Loucy (cell line): Measurements from ENCODE around the gene GSK3B.

ENCODE experiments used
- H2AFZ ChIP-seq: fragments of 200-600 bp; sonication (generic); 2 replicates; pipeline ENCODE4 v1.6.0; 2016; ENCODE audit warnings: antibody characterized with exemption, mild to moderate bottlenecking, low read length, moderate library complexity
- H3F3A ChIP-seq: fragments of 200-600 bp; 2 replicates; pipeline ENCODE4 v1.6.0; 2016; ENCODE audit warnings: antibody characterized with exemption, low read depth, mild to moderate bottlenecking
- H3K27me3 ChIP-seq: fragments of 200-600 bp; sonication (generic); 2 replicates; pipeline ENCODE4 v1.6.1; 2014; ENCODE audit warnings: low read length, mild to moderate bottlenecking; ENCODE audit not compliant: insufficient read depth, poor library complexity, severe bottlenecking
- H3K36me3 ChIP-seq: fragments of 200-600 bp; sonication (generic); 2 replicates; pipeline ENCODE4 v1.6.1; 2016; ENCODE audit warnings: low read length; ENCODE audit not compliant: insufficient read depth
- H3K4me1 ChIP-seq: fragments of 200-600 bp; sonication (generic); 2 replicates; pipeline ENCODE4 v1.5.1; 2014; ENCODE audit warnings: low read length, mild to moderate bottlenecking; ENCODE audit not compliant: insufficient read depth, poor library complexity, severe bottlenecking
- H3K4me2 ChIP-seq: fragments of 200-600 bp; sonication (generic); 2 replicates; pipeline ENCODE4 v1.6.0; 2014; ENCODE audit warnings: antibody characterized with exemption, low read length, low read depth, mild to moderate bottlenecking; ENCODE audit not compliant: poor library complexity, severe bottlenecking
- H3K4me3 ChIP-seq: fragments of 200-600 bp; sonication (generic); 2 replicates; pipeline ENCODE4 v1.5.1; 2014; ENCODE audit warnings: low read length, mild to moderate bottlenecking, mixed read lengths; ENCODE audit not compliant: poor library complexity, severe bottlenecking
- H3K79me2 ChIP-seq: fragments of 200-600 bp; sonication (generic); 2 replicates; pipeline ENCODE4 v1.6.1; 2014; ENCODE audit warnings: low read length; ENCODE audit not compliant: insufficient read depth
- H3K9ac ChIP-seq: fragments of 200-600 bp; sonication (generic); 2 replicates; pipeline ENCODE4 v1.6.0; 2014; ENCODE audit warnings: mild to moderate bottlenecking, low read depth, low read length, moderate library complexity; ENCODE audit not compliant: poor library complexity, severe bottlenecking
- H3K9me2 ChIP-seq: fragments of 200-600 bp; sonication (generic); replicated peaks from 2 replicates; pipeline ENCODE4 v1.6.1; 2016; ENCODE audit warnings: low read depth, low read length, mixed read lengths
- H3K9me3 ChIP-seq: fragments of 200-600 bp; sonication (generic); 2 replicates; pipeline ENCODE4 v1.6.1; 2014; ENCODE audit warnings: mild to moderate bottlenecking, antibody characterized with exemption, low read length, low read depth; ENCODE audit not compliant: insufficient read depth
- H4K20me1 ChIP-seq: fragments of 200-600 bp; sonication (generic); 2 replicates; pipeline ENCODE4 v1.6.0; 2014; ENCODE audit warnings: antibody characterized with exemption, low read length, mild to moderate bottlenecking; ENCODE audit not compliant: insufficient read depth, poor library complexity, severe bottlenecking
- EZH2phosphoT487 ChIP-seq: fragments of 200-600 bp; IDR thresholded peaks from 2 replicates; pipeline ENCODE4 v1.6.1; 2018; ENCODE audit warnings: antibody characterized with exemption, mild to moderate bottlenecking, moderate library complexity, borderline replicate concordance
- TF ChIP-seq, protein P1 (sequence below): fragments of 200-600 bp; sonication (generic); conservative IDR thresholded peaks from 2 replicates; pipeline ENCODE4 v1.5.1; 2014; ENCODE audit warnings: mild to moderate bottlenecking, antibody characterized with exemption, low read length

GSK3B gene

DNA sequence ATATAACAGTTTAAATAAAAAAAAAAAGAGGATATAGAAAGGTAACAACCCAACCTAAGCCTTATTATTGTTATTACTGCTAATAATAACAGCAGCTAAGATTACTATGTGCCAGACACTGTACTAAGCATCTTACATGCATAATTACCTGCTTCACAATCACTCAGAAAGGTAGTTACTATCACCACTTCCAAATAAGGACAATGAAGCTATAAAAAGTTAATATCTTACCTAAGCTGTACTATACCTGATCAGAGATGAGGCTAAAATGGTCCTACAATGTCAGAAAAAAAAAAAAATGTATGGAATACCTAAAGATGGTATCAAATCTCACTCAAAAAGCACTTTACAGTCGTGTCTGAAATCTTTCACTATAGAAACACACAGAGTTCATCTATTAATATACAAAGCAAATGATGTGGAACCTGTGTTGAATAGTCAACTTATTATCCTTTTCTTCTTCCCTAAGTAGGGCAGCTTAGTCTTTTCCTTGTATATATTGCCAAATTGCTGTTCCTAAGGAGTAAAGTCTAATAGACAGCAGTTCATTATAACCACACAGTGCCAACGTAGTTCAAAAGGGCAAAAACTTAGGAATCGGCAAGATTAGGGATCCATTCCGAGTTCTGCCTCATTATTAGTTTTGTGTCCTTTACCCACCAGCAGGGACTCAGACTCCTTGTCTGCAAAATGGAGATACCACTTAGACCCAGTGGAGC, 23.8 kb downstream of the GSK3B start:
- TF ChIP-seq, protein P1, sequence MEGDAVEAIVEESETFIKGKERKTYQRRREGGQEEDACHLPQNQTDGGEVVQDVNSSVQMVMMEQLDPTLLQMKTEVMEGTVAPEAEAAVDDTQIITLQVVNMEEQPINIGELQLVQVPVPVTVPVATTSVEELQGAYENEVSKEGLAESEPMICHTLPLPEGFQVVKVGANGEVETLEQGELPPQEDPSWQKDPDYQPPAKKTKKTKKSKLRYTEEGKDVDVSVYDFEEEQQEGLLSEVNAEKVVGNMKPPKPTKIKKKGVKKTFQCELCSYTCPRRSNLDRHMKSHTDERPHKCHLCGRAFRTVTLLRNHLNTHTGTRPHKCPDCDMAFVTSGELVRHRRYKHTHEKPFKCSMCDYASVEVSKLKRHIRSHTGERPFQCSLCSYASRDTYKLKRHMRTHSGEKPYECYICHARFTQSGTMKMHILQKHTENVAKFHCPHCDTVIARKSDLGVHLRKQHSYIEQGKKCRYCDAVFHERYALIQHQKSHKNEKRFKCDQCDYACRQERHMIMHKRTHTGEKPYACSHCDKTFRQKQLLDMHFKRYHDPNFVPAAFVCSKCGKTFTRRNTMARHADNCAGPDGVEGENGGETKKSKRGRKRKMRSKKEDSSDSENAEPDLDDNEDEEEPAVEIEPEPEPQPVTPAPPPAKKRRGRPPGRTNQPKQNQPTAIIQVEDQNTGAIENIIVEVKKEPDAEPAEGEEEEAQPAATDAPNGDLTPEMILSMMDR, result no peak
- TF ChIP-seq EZH2phosphoT487, result no peak
- Histone ChIP-seq H3K9ac (no peak overlapping the region), H3K36me3 (peaks cover 3% of the 10 kb centered on the region; the same call in 1 of the 2 replicates), H3K4me1 (peaks cover 3% of the 10 kb centered on the region), H3K27me3 (no peaks in the 10 kb centered on the region), H3K4me3 (no peak overlapping the region), H3K9me2 (no peaks in the 10 kb centered on the region), H2AFZ (no peak overlapping the region), H3K9me3 (no peaks in the 10 kb centered on the region), H3K79me2 (peaks cover 99% of the 10 kb centered on the region), H3K4me2 (no peak overlapping the region), H3F3A (no peaks in the 10 kb centered on the region), H4K20me1 (peaks cover 94% of the 10 kb centered on the region)

DNA sequence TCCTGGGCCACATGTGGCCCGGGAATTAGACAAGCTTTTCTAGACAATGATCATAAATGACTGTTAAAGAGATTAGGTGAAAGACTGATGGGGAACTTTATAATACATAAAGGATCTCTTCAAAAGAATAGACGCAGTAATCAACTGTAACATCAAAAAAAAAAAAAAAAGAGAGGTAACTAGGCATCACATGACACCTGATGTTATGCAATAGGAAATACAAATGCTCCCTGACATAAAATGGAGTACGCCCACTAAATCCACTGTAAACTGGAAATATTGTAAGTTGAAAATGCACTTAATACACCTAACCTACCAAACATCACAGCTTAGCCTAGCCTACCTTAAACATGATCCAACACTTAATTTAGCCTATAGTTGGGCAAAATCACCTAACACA, 27.2 kb downstream of the GSK3B start:
- no peaks in the 10 kb centered on the region for H3F3A ChIP-seq
- peaks cover 99% of the 10 kb centered on the region for H3K79me2 ChIP-seq
- H3K4me2 ChIP-seq, result no peak overlapping the region
- H3K9me2 ChIP-seq, result no peaks in the 10 kb centered on the region
- TF ChIP-seq EZH2phosphoT487, result no peak
- TF ChIP-seq, protein P1, result no peak
- H3K36me3 ChIP-seq, result no peaks in the 10 kb centered on the region; the same call in 1 of the 2 replicates
- no peak overlapping the region for H2AFZ ChIP-seq
- no peaks in the 10 kb centered on the region for H3K27me3 ChIP-seq
- H4K20me1 ChIP-seq, result peaks cover 95% of the 10 kb centered on the region
- H3K4me1 ChIP-seq, result peaks cover 3% of the 10 kb centered on the region
- H3K4me3 ChIP-seq, result no peak overlapping the region
- no peak overlapping the region for H3K9ac ChIP-seq
- no peaks in the 10 kb centered on the region for H3K9me3 ChIP-seq

DNA sequence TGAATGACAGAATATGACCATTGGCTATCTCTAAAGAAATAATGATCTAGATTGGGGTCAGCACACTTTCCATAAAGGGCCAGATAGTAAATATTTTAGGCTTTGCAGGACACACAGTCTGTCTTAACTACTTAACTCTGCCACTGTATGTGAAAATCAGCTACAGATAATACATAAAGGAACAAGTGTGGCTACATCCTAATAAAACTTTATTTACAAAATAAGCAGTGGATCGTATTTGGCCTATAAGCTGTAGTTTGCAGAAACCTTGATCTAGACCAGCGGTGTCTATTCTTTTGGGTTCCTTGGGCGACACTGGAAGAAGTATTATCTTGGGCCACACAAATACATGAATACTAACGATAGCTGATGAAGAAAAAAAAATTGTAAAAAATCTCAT, 27.6 kb downstream of the GSK3B start:
- Histone ChIP-seq H4K20me1 (peaks cover 95% of the 10 kb centered on the region), H3K79me2 (peaks cover 99% of the 10 kb centered on the region), H3K4me2 (no peak overlapping the region), H3K36me3 (no peaks in the 10 kb centered on the region; the same call in 1 of the 2 replicates), H3K4me1 (peaks cover 3% of the 10 kb centered on the region), H3K4me3 (no peak overlapping the region), H3F3A (no peaks in the 10 kb centered on the region), H2AFZ (no peak overlapping the region), H3K9me2 (no peaks in the 10 kb centered on the region), H3K9ac (no peak overlapping the region), H3K27me3 (no peaks in the 10 kb centered on the region), H3K9me3 (no peaks in the 10 kb centered on the region)
- TF ChIP-seq, protein P1, result no peak
- TF ChIP-seq EZH2phosphoT487, result no peak
